ENCODE results near the gene DHRSX. TPM values are rescaled to one million over a fixed set of nuclear protein-coding genes. Genes with fewer than 3 reads are reported as not detected.

Gene DHRSX
- total RNA-seq, 1 experiment from 2014 or later = 11.5 TPM

DNA sequence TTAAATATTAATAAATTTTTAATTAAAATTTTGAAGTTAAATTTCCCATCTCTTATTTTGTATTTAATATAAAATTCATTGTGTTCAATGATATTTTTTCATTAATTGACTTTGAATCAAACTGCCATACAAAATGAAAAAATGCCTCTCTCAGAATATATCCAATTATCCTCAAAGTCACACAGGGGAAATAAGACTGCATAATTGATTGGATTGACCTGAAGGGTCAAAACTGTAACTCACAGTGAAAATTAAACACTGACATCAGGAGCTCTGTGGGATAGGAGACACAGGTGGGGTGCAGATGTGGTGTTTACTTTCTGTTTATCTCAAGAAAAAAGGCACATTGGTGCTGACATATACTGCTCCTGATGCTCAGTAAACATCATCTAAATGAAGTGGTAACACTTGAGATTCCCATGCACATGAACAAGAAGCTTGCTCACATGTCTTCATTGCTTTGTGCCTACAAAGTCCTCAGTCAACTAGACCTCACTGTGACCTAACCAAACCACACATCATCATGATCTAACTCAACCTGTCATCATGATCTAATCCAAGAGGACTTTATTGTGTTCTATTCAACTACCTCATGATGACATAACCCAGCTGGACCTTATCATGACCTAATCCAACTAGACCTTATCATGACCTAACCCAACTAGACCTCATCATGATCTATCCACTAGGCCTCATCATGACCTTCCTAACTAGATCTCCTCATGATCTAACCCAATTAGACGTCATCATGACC lies 83.7 kb downstream of the DHRSX start:
- Histone ChIP-seq H3K27ac (ENCODE audit: low read length) (no peak overlapping the region), H3K4me1 (ENCODE audit: insufficient read depth, low read length) (no peaks in the 10 kb centered on the region), H3K36me3 (ENCODE audit: low read depth, low read length) (no peaks in the 10 kb centered on the region), H2AFZ (ENCODE audit: low read length) (no peak overlapping the region), H3K4me2 (ENCODE audit: low read length) (no peak overlapping the region), H3K9ac (ENCODE audit: low read length) (no peak overlapping the region), H3K27me3 (ENCODE audit: low read length) (no peaks in the 10 kb centered on the region), H3K9me2 (replicated peaks; ENCODE audit: low read length) (no peaks in the 10 kb centered on the region), H3K79me2 (ENCODE audit: low read length) (no peaks in the 10 kb centered on the region), H3F3A (ENCODE audit: low read length, unreplicated experiment) (no peaks in the 10 kb centered on the region), H4K20me1 (ENCODE audit: low read length) (no peaks in the 10 kb centered on the region), H3K9me3 (ENCODE audit: low read length) (no peaks in the 10 kb centered on the region), H3K4me3 (ENCODE audit: low read length) (no peak overlapping the region)
- BruUV-seq (replicated peaks) = no TSS peak
- no peak for DNase-seq
- no peak for ATAC-seq
- TF ChIP-seq EZH2phosphoT487 (IDR thresholded peaks at IDR 0.05; ENCODE audit: borderline replicate concordance, low read length) (no peak), EZH2 (IDR thresholded peaks at IDR 0.05; ENCODE audit: low read length, unreplicated experiment) (no peak)
- TF ChIP-seq, protein P1, sequence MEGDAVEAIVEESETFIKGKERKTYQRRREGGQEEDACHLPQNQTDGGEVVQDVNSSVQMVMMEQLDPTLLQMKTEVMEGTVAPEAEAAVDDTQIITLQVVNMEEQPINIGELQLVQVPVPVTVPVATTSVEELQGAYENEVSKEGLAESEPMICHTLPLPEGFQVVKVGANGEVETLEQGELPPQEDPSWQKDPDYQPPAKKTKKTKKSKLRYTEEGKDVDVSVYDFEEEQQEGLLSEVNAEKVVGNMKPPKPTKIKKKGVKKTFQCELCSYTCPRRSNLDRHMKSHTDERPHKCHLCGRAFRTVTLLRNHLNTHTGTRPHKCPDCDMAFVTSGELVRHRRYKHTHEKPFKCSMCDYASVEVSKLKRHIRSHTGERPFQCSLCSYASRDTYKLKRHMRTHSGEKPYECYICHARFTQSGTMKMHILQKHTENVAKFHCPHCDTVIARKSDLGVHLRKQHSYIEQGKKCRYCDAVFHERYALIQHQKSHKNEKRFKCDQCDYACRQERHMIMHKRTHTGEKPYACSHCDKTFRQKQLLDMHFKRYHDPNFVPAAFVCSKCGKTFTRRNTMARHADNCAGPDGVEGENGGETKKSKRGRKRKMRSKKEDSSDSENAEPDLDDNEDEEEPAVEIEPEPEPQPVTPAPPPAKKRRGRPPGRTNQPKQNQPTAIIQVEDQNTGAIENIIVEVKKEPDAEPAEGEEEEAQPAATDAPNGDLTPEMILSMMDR (conservative IDR thresholded peaks at IDR 0.05; ENCODE audit: low read depth, low read length) = no peak
- ChIA-PET CTCF (no interaction called here), POLR2A (ENCODE audit: unreplicated experiment) (no interaction called here)
- intact Hi-C loops (cut with micrococcal nuclease) = no loop called here

DNA sequence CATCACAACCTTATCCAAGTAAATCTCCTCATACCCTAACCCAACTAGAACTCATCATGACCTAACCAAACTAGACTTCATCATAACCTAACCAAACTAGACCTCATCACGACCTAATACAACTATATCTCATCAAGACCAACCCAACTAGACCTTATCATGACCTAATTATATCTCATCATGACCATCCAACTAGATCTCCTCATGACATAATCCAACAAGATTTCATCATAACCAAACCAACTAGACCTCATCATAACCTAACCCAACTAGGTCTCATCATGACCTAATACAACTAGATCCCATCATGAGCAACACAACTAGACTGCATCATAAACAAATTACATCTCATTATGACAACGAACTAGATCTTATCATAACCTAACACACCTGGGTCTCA lies 86.4 kb downstream of the DHRSX start:
- no peak overlapping the region for H3K4me2 ChIP-seq (ENCODE audit: low read length)
- no peak overlapping the region for H3K4me3 ChIP-seq (ENCODE audit: low read length)
- no peak overlapping the region for H2AFZ ChIP-seq (ENCODE audit: low read length)
- no peaks in the 10 kb centered on the region for H3K79me2 ChIP-seq (ENCODE audit: low read length)
- no peak for ATAC-seq
- TF ChIP-seq EZH2 (IDR thresholded peaks at IDR 0.05; ENCODE audit: low read length, unreplicated experiment) (no peak), EZH2phosphoT487 (IDR thresholded peaks at IDR 0.05; ENCODE audit: borderline replicate concordance, low read length) (no peak)
- TF ChIP-seq, protein P1 (conservative IDR thresholded peaks at IDR 0.05; ENCODE audit: low read depth, low read length) = no peak
- ChIA-PET CTCF (no interaction called here), POLR2A (ENCODE audit: unreplicated experiment) (no interaction called here)
- intact Hi-C loops (cut with micrococcal nuclease) = no loop called here
- BruUV-seq (replicated peaks) = no TSS peak
- H3K9me3 ChIP-seq (ENCODE audit: low read length) = no peaks in the 10 kb centered on the region
- H3K9me2 ChIP-seq (replicated peaks; ENCODE audit: low read length) = no peaks in the 10 kb centered on the region
- H3K27ac ChIP-seq (ENCODE audit: low read length) = no peak overlapping the region
- DNase-seq = no peak
- no peaks in the 10 kb centered on the region for H3K4me1 ChIP-seq (ENCODE audit: insufficient read depth, low read length)
- no peaks in the 10 kb centered on the region for H3F3A ChIP-seq (ENCODE audit: low read length, unreplicated experiment)
- H3K36me3 ChIP-seq (ENCODE audit: low read depth, low read length) = no peaks in the 10 kb centered on the region
- no peaks in the 10 kb centered on the region for H4K20me1 ChIP-seq (ENCODE audit: low read length)
- H3K9ac ChIP-seq (ENCODE audit: low read length) = no peak overlapping the region
- H3K27me3 ChIP-seq (ENCODE audit: low read length) = no peaks in the 10 kb centered on the region

DNA sequence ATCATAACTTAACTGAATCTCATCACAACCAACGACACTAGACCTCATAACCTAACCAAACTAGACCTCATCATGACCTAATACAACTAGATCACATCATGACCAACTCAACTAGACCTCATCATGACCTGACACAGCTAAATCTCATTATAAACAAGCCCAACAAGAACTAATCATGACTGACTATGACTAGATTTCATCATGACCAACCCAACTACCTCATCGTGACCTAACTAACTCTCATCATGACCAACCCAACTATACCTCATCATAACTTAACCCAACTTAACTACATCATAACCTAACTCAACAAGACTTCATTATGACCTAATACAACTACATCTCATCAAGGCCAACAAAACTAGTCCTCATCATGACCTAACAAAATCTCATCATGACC lies 86.8 kb downstream of the DHRSX start:
- no peaks in the 10 kb centered on the region for H3K9me3 ChIP-seq (ENCODE audit: low read length)
- no peaks in the 10 kb centered on the region for H3K27me3 ChIP-seq (ENCODE audit: low read length)
- TF ChIP-seq, protein P1 (conservative IDR thresholded peaks at IDR 0.05; ENCODE audit: low read depth, low read length) = no peak
- TF ChIP-seq EZH2 (IDR thresholded peaks at IDR 0.05; ENCODE audit: low read length, unreplicated experiment) (no peak), EZH2phosphoT487 (IDR thresholded peaks at IDR 0.05; ENCODE audit: borderline replicate concordance, low read length) (no peak)
- H3K79me2 ChIP-seq (ENCODE audit: low read length) = no peaks in the 10 kb centered on the region
- H3K9me2 ChIP-seq (replicated peaks; ENCODE audit: low read length) = no peaks in the 10 kb centered on the region
- no peak overlapping the region for H3K9ac ChIP-seq (ENCODE audit: low read length)
- no peaks in the 10 kb centered on the region for H4K20me1 ChIP-seq (ENCODE audit: low read length)
- no peak overlapping the region for H3K4me2 ChIP-seq (ENCODE audit: low read length)
- intact Hi-C loops (cut with micrococcal nuclease) = no loop called here
- no peaks in the 10 kb centered on the region for H3K36me3 ChIP-seq (ENCODE audit: low read depth, low read length)
- BruUV-seq (replicated peaks) = no TSS peak
- no peaks in the 10 kb centered on the region for H3K4me1 ChIP-seq (ENCODE audit: insufficient read depth, low read length)
- no peaks in the 10 kb centered on the region for H3F3A ChIP-seq (ENCODE audit: low read length, unreplicated experiment)
- POLR2A ChIA-PET (ENCODE audit: unreplicated experiment) = no interaction called here
- no peak overlapping the region for H3K27ac ChIP-seq (ENCODE audit: low read length)
- H2AFZ ChIP-seq (ENCODE audit: low read length) = no peak overlapping the region
- no peak overlapping the region for H3K4me3 ChIP-seq (ENCODE audit: low read length)
- DNase-seq (no peak), ATAC-seq (no peak)
- CTCF ChIA-PET = no interaction called here

All from PC-3 (cell line).